ENCODE results near the gene PTGFR. TPM values are rescaled to one million over a fixed set of nuclear protein-coding genes. Genes with fewer than 3 reads are reported as not detected.

The PTGFR gene
- total and polyA plus RNA-seq, 4 donors: 0.05 to 0.67 (median 0.40) TPM

GRCh38 chr1:78577257-78578100, 86.7 kb downstream of the PTGFR start:
- no peak overlapping the region for H3K27ac ChIP-seq (ENCODE audit: low read depth in 1 of 2, low read length in 2 of 2)

More at GRCh38 chr1:78577257-78578100, 86.7 kb downstream of the PTGFR start:
- Histone ChIP-seq H3K36me3 (ENCODE audit: control insufficient read depth in 4 of 4, insufficient read depth in 3 of 4, low read depth in 1 of 4, low read length in 3 of 4) (no peaks in the 10 kb centered on the region), H3K9ac (ENCODE audit: low read depth in 1 of 2, low read length in 2 of 2) (no peak overlapping the region), H3K4me3 (ENCODE audit: low read depth in 1 of 3, low read length in 3 of 3) (no peak overlapping the region), H3K9me3 (ENCODE audit: control insufficient read depth in 4 of 4, low read length in 3 of 4) (no peaks in the 10 kb centered on the region), H3K4me1 (ENCODE audit: control insufficient read depth in 4 of 4, insufficient read depth in 4 of 4, low read length in 3 of 4) (no peaks in the 10 kb centered on the region), H3K27me3 (ENCODE audit: control insufficient read depth in 4 of 4, insufficient read depth in 4 of 4, low read length in 3 of 4) (no peaks in the 10 kb centered on the region)
- WGBS: 71% methylated on average over 9 of the region's 9 CpGs
- no peak for DNase-seq (ENCODE audit: low spot score)
- no peak for TF ChIP-seq YY1 (IDR thresholded peaks at IDR 0.05)
- no peak for TF ChIP-seq EGR1 (IDR thresholded peaks at IDR 0.05; ENCODE audit: low read depth in 2 of 2)
- TF ChIP-seq MAX (IDR thresholded peaks at IDR 0.05): no peak
- no peak for TF ChIP-seq FOXA2 (IDR thresholded peaks at IDR 0.05)
- no peak for TF ChIP-seq TAF1 (conservative IDR thresholded peaks at IDR 0.05)
- TF ChIP-seq NR2F2 (IDR thresholded peaks at IDR 0.05): no peak
- no peak for TF ChIP-seq SP1 (IDR thresholded peaks at IDR 0.05)
- no peak for TF ChIP-seq CTCF (IDR thresholded peaks at IDR 0.05; ENCODE audit: low read depth, low read length, missing input control)
- TF ChIP-seq FOXA1 (IDR thresholded peaks at IDR 0.05): no peak
- TF ChIP-seq ATF3 (IDR thresholded peaks at IDR 0.05): no peak
- TF ChIP-seq RAD21 (IDR thresholded peaks at IDR 0.05): no peak
- TF ChIP-seq JUND (IDR thresholded peaks at IDR 0.05): no peak
- TF ChIP-seq HNF4A (conservative IDR thresholded peaks at IDR 0.05): no peak
- no peak for TF ChIP-seq REST (IDR thresholded peaks at IDR 0.05)
- TF ChIP-seq ZBTB33 (IDR thresholded peaks at IDR 0.05): no peak
- TF ChIP-seq GABPA (IDR thresholded peaks at IDR 0.05 in 1 of 2, conservative IDR thresholded peaks at IDR 0.05 in 1 of 2): no peak
